Fibroblast of skin of back (primary cell): ENCODE measurements around the gene CGRRF1.
A peak's percentile ranks its signal among the peaks of the same experiment; 100 is the strongest.

Experiments
- DNase-seq: peaks from one replicate; pipeline ENCODE4 v3.0.0-alpha.2; 2013

The CGRRF1 gene

DNA sequence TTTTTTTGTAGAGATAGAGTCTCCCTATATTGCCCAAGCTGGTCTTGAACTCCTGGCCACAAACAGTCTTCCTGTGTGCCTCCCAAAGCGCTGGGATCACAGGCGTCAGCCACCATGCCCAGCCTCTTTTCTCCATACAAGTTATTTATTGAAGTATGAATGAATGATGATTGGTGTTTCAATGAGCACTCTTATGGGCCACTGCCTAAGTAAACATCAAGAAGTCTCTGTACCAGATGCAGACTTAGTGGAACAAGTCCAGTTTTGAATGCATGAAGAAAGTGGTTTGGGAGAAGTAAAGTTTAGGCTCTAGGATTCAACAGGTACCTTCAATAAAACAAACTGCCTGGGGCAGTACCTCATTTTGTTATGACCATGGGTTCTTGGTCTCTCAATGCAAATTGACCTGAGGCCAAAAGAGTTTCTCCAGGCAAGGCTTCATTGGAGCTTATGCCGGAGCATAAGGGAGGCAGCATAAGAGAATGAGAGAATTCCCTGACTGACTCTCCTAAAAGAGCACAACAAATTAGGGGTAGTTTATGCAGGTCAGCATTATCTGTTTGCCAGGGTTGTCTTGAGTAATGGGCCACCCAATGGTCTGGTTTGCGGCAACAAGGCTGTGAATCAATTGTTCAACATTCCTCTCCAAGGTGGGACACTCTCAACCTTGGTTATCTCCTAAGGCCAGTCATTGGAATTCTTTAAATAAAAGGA is 19.8 kb upstream of the CGRRF1 start:
- no peak for DNase-seq

DNA sequence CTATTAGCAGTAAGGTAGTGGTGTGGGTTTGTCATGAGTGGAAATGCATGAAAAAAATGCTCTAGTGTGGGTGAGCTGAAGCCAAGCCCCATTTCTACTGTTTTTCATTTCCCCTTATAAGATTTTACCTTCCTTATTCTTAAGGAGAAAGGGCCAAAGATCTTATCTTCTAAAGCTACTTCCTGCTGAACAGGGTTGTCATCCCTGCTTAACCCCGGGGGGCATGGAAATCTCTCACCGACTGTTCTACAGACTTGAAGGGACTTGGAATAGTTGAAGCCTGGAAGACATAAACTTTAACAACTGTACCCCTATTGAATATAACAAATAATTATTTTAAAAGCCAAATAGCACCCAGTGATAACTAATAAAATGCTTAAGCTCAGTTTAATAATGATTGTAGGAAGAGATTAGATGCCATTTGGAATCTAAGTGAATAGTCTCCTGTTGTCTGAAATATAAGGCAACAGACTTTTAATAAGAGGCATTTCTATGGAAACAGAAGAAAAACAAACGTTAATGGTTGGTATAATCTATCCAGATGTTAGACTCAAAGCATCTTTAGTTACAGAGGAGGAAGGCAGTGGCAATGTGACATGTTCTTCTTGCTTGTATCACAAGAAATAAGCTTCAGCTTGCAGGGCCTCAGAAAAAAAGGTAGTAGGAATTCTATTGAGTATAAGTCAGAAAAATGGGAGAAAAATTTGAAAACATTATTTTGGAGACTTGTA is 19.1 kb upstream of the CGRRF1 start:
- no peak for DNase-seq

DNA sequence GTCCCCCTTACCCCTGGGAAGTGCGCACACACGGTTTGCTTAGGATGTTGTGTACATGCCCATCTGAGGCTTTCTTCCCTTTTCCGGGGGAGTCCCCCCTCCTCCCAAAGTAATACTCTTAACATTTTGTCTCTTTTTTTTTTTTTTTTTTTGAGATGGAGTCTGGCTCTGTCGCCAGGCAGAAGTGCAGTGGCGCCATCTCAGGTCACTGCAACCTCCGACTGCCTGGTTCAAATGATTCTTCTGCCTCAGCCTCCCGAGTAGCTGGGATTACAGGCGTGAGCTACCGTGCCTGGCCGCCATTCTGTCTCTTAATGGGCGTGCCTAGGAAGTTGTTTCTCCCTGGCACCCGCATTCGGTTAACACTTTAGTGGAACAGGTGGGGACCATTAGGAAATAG is 16.4 kb upstream of the CGRRF1 start:
- no peak for DNase-seq

DNA sequence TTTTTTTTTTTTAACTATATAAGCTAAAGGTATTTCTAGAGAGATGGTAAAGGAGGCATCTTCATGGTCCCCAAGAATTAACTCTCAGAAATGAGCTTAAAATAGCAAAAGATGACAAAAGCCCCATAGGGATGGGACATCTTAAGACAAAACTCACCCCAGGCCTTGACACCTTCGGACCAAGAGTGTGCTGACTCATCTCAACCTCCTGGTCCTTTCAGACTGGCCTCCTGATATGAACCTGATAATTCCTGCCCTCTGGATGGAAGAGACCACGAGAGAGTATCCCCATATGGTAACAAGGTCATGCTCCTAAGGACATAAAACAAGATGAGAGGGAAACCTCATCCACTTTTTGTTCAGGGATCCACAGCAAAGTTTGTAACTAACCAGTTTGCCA is 12.5 kb upstream of the CGRRF1 start:
- DNase-seq = no peak

DNA sequence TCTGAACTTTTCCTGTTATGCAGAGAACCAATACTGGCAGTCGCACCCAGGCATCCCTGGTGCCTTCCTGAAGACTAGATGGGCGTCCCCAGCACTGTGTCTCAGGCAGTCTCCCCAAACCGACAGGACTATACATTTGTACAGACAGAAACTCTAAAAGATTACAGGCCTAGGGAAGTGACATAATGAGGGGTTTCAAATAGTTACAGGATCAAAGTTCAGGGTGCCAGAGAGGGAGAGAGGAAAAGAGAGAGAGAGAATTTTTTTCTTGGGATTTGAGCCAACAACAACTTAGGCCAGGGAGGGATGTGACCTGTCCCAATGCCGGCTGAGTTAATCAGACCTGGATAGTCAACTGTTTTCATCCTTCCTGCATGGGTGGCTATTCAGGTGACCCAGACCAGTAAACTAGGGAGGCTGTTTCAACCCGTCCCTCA is 11.6 kb upstream of the CGRRF1 start:
- no peak for DNase-seq

DNA sequence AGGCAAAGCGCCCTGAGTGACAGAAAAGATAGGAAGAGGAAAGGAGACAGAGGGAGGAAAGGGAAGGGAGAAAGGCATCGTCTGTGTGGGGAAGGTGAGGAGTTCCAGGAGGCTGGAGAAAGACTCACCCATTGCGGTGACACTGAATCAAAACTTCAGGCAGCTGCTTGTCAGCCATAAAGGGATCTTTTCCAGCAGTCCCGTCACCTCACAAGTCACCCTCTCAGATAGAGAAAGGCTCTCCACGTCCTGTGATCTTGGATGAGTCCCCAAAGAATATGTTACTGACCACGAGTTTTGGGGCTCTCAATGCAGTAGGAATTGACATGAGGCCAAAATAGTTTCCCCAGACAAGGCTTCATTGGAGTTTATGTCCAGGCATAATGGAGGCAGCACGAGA is 11.1 kb upstream of the CGRRF1 start:
- no peak for DNase-seq

DNA sequence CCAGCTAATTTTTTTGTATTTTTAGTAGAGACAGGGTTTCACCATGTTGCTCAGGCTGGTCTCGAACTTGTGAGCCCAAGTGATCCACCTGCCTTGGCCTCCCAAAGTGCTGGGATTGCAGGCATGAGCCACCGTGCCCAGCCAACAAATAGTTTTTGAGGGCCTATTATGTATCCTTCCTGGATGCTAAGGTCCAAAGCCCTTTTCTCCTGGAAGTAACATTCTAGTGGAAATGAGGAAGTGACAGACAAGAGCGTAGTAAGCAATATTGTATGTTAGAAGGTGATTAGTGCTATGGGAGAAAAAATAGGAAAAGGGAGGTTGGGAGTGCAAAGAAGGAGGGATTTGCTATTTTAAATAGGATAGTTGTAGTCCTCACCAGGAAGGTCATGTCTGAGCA is 9.0 kb upstream of the CGRRF1 start:
- DNase-seq = no peak

DNA sequence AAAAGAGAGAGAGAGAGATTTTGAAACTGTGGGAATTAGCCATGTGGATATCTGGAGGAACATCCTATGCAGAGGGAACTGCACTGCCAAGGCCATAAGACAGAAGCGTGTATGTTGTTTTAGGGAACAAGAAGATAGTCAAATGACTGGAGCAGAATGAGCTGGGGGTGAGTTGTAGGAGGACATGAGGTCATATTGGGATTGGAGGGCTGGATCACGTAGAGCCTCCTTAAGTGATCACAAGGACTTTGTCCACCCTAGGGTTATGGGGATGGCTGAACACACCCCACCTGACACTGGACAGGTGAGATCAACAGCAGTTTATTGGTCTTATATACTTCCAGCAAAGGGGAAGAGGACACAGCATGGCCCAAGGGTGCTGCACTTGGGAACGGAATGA is 8.2 kb upstream of the CGRRF1 start:
- DNase-seq = no peak

DNA sequence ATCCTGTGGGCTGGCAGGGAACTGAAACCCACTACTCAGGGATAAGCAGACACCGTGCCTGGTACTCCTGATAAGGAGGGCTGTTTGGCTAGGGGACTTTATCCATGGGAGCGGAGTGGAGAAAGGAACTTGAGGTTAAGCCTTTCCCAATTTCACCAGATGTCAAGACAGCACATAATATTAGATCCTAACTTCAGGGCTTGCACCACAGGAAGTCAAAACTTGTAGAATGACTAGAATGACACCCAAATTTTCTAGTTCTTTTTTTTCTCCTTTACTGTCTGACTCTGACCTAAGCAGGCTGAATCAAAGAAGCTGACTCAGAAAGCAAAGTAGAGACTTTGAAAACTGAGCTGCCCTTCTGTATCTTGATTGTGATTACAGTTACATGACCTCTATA is 7.1 kb upstream of the CGRRF1 start:
- no peak for DNase-seq

DNA sequence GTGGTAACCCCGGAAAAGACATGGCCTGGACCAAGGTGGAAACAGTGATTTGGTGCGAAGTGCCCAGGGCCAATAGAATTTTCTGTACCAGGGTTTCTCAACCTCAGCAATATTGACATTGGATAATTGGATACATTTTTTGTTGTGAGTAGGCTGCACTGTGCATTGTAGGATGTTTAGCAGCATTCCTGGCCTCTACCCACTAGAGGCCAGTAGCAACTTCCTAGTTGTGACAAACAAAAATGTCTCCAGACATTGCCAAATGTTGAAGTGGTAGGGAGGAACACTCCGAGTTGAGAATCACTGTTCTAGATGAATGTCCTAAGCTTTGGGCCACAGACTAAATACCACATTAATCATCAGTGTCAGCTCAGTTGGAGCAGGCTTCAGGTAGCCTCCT is 6.2 kb upstream of the CGRRF1 start:
- DNase-seq = peak; percentile 56

DNA sequence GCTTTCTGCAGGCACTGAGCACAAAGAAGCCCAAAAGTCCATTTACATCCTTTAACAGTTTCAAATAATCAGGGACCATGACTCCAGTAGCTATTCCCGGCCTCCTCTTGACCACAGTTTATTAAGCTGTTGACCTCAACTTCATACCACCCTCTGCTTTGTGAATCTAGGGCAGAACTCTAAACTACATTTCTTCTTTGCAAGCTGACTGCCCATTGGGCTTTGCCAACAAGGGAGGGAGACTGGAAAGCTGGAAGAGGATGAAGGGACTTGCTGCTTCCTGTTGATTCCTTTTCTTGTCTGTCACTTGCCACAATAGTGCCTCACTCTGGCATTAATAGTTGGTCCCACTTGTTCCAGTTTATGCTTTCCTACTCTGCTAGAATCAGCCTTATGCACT is 2.7 kb downstream of the CGRRF1 start:
- DNase-seq = no peak

DNA sequence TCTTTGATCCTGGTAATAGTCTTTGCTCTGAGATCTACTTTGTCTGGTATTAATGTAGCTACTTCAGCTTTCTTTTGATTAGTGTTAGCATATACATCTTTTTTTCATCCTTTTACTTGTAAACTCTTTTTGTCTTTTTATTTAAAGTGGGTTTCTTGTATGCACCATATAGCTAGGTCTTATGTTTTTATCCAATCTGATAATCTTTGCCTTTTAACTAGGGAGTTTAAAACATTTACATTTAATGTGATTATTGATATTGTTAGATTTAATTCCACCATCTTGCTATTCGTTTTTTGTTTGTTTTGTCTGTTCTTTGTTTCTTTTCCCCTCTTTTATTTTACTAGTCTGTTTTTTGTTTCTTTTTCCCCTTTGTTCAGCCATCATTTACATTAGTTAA is 6.0 kb downstream of the CGRRF1 start:
- no peak for DNase-seq

DNA sequence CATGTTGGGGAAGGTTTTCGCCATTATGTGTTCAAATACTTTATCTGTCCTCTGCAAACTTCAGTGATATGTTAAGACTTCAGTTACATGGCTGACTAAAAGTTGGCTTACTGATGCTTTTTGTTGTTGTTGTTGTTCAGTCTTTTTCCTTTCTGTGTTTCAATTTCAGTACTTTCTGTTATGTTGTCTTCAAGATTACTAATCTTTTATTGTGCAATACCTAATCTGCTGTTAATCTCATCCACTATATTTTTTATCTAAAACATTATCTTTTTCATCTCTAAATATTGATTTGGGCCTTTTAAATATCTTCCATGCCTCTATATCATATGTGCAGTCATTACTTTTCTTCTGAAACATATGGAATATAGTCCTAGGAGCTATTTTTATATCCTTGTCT is 7.0 kb downstream of the CGRRF1 start:
- DNase-seq = no peak

DNA sequence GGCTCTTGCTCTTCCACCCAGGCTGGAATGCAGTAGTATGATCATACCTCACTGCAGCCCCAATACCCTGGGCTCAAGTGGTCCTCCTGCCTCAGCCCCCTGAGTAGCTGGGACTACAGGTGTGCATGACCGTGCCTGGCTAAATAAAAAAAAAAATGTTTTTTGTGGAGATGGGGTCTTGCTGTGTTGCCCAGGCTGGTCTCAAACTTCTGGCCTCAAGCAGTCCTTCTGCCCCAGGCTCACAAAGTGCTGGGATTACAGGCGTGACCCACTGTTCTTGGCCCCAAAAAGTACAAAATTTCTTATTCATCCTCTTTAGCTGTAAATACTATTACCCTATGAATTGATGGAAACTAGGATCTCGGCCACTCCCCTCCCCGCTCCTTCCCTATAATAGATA is 14.7 kb downstream of the CGRRF1 start:
- DNase-seq = no peak

DNA sequence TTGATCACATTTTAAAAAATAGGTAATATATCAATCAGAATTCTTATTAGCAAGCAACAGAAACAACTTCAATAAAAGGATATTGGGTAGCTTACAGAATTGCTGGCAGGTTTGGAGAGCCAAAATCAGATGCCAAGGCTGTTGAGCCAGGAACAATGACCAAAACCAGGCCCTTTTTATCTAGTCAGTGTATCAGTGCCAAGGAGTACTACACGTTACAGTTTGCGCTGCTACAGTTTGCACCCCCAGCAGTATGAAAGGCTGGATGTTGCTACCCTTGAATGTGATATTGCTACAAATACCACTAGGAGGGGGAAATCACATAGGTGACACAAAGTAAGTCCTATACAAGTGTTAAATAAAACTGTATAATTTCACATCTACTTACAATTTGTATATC is 19.3 kb downstream of the CGRRF1 start:
- no peak for DNase-seq

DNA sequence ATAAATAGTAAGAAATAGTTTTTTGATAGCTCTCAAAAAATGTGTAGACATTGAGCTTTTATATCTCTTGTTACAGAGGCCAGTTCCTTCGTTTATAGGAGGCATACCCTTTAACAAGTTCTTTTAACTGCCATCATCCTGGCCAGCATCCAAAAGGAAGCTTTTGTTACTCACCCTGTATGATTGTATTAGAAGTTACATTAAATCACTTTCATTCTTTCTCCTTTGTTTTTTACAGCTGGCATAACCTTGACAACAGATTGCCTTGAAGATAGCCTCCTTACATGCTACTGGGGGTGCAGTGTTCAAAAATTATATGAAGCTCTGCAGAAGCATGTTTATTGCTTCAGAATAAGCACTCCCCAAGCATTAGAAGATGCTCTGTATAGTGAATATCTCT is 20.1 kb downstream of the CGRRF1 start:
- peak; percentile 56 for DNase-seq

DNA sequence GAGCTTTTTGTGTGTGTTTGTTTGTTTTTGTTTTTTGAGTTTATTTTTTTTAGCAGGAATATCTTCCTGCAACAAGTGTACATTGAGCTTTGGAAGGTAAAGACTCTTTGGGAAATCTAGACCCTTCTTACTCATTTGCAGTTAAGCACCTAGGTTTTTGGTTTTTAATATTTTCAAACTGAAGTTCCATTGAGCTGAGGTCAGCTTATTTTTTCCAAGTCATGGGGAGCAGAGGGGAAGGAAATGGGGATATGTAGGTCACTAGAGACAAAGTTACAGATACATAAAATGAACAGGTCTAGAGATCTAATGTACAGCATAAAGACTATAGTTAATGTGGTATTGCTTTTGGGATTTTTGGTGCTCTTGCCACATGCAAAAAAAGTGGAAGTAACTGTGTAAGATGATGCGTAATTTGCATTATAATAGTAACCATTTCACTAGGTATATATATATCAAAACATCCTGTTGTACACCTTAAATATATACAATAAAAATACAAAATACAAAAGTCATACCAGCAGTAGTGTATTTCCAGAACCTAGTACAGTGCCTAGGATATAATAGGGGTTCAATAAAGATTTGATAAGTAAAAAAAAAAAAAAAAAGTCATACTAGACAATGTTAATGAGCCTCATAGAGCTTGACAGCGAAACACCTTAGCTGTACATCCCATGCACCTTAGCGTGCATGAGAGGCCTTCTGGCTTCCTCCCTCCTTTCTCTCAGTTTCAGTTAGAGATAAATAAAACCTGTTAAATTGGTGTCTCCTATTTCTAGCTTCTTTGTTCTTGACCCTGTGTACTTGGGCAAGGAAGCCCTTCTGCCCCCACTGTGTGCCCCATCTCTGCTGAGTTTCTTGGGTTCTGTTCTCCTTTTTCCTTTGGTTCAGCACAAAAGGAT is 22.7 kb downstream of the CGRRF1 start:
- no peak for DNase-seq

DNA sequence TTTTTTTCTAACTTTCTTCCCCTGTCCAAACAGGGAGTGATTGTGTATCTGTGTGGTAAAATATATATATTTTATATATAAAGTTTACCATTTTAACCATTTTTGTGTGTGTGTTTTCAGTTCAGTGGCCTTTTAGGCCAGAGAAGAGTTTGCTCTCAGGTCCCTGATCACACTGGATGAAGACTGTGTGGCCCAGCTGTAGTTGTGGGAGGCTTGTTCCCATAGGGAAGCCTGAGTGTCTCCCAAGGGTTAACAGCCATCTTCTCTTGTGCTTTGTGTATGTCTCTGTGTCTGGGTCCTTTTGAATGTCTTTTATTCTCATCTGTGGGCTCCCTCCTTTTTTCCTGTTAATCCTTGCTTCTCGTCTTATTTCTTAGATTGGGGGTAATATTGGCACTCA is 23.4 kb downstream of the CGRRF1 start:
- DNase-seq = no peak

DNA sequence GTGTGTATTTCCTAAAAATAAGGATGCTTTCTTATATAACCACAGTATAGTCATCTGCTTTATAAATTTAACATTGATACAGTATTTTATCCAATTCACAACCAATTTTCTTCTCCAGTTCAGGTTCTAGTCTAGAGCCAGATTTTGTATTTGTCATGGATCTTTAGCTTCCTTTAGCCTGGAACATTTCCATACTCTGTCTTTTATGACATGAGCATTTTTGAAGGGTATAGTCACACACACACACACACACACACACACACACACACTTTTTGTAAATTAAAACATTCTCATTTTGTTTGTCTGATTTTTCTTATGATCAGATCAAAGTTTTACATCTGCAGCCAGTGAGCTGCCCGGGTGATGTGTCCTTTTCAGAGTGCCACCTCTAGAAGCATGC is 25.4 kb downstream of the CGRRF1 start:
- DNase-seq = peak; percentile 12

DNA sequence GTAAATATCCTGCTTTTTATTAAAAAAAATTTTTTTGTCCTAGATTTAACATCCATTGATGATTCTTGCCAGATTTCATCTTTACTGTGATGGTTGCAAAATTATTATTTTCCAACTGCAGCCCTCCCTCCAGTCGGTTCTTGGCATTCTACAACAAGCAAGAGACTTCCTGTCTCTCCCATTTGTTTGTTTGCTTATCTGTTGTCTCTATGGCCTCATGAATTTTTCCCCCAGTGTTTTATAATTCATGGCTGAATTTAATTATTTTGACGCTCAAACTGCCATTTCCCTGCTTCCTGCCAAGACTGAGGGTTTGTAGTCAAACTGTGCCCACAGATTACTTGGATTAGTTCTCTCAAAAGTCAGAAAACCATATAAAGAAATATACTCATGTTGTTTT is 25.9 kb downstream of the CGRRF1 start:
- no peak for DNase-seq

DNA sequence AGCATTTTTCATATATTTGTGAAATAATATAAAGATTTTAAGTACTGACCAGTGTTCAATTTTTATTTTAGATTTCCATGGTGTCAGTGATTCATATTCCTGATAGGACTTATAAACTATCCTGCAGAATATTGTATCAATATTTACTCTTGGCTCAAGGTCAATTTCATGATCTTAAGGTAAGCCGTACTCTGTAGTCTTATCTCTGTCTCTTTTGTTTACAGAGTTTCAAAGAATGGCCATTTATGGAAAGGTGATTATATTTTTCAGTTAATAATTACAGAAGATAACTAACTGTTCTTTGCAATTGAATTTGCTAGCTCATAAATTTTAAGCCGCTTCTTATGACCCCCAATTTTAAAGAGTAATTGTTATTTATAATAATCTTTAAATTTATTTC is 27.9 kb downstream of the CGRRF1 start:
- no peak for DNase-seq

DNA sequence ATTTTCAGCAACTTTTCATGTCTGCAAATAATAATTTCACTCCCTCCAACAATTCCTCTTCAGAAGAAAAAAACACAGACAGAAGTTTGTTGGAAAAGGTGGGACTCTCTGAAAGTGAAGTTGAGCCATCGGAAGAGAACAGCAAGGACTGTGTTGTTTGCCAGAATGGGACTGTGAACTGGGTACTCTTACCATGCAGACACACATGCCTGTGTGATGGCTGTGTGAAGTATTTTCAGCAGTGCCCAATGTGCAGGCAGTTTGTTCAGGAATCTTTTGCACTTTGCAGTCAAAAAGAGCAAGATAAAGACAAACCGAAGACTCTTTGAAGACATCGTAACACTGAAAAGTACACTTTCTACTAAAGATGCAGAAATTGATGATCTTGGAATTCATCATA is 28.3 kb downstream of the CGRRF1 start:
- no peak for DNase-seq

DNA sequence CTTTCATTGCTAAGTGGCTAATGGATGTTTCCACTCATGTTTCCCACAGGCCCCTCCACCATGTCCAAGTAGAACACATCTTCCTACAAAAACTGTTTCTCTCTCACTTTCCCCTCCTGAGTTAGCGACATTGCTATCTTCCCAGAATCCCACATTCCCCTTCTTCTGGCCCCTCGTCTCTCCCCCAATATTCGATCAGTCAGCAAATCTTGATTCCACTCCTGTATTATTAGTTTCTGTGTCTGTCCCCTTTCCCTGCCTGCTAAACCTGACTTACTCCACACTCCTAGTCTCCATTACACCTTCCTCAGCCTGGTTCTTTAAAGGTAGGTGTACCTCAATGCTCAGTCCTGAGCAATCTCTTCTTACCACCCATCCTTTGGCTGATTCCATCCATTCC is 37.9 kb downstream of the CGRRF1 start:
- no peak for DNase-seq

DNA sequence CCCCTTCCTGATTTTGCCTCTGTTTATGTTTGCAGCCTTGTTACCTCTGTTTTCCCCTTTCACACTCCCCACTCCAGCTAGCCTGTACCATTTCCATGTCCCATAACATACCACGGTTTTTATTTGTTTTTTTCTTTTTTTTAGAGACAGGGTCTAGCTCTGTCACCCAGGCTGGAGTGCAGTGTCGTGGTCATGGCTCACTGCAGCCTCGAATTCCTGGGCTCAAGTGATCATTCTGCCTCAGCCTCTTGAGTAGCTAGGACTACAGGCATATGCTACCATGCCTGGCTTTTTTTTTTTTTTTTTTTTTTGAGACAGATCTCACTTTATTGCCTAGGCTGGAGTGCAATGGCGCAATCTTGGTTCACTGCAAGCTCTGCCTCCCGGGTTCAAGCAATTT is 38.8 kb downstream of the CGRRF1 start:
- DNase-seq = no peak
